Activated CD4-positive, alpha-beta T cell treated with anti-CD3 and anti-CD28 coated beads, Interleukin-2, amount 10 ng/mL, durations not matched to agents 7 days and 5 days (primary cell): ENCODE results near the gene ZNF343. TPM values are rescaled to one million over a fixed set of nuclear protein-coding genes. Genes with fewer than 3 reads are reported as not detected.

Experiments used
- CTCF ChIA-PET: fragments of 350-600 bp; sonication (Branson Sonifier 250); formaldehyde crosslinking; loops from one replicate; lab custom pipeline; 2021; ENCODE audit warnings: antibody characterized with exemption; lab: Charles Lee
- POLR2A ChIA-PET: fragments of 350-600 bp; sonication (Branson Sonifier 250); formaldehyde crosslinking; loops from one replicate; lab custom pipeline; 2021; ENCODE audit warnings: antibody characterized with exemption; lab: Charles Lee
- DNase-seq: peaks from one replicate; pipeline ENCODE4 v3.0.0-alpha.2; 2020
- H3K27ac Mint-ChIP-seq: one replicate; pipeline ENCODE4 v1.8.0; 2021; ENCODE audit warnings: mild to moderate bottlenecking, moderate library complexity, mixed read lengths
- H3K27me3 Mint-ChIP-seq: one replicate; pipeline ENCODE4 v1.8.0; 2021; ENCODE audit warnings: mixed read lengths
- H3K36me3 Mint-ChIP-seq: one replicate; pipeline ENCODE4 v1.8.0; 2021; ENCODE audit warnings: low read depth, mixed read lengths
- H3K4me1 Mint-ChIP-seq: one replicate; pipeline ENCODE4 v1.8.0; 2021; ENCODE audit warnings: mixed read lengths
- H3K4me3 Mint-ChIP-seq: one replicate; pipeline ENCODE4 v1.8.0; 2021; ENCODE audit warnings: mild to moderate bottlenecking, moderate library complexity, mixed read lengths
- H3K9me3 Mint-ChIP-seq: one replicate; pipeline ENCODE4 v1.8.0; 2021; ENCODE audit warnings: mixed read lengths
- total RNA-seq, 2 experiments: library from RNA; stranded (reverse); gene quantifications; one replicate each; pipeline ENCODE4 v1.2.3, GENCODE V29; 2021

Gene ZNF343
- 1 to 10 TPM; 8.9 to 9.3 TPM for total RNA-seq

DNA sequence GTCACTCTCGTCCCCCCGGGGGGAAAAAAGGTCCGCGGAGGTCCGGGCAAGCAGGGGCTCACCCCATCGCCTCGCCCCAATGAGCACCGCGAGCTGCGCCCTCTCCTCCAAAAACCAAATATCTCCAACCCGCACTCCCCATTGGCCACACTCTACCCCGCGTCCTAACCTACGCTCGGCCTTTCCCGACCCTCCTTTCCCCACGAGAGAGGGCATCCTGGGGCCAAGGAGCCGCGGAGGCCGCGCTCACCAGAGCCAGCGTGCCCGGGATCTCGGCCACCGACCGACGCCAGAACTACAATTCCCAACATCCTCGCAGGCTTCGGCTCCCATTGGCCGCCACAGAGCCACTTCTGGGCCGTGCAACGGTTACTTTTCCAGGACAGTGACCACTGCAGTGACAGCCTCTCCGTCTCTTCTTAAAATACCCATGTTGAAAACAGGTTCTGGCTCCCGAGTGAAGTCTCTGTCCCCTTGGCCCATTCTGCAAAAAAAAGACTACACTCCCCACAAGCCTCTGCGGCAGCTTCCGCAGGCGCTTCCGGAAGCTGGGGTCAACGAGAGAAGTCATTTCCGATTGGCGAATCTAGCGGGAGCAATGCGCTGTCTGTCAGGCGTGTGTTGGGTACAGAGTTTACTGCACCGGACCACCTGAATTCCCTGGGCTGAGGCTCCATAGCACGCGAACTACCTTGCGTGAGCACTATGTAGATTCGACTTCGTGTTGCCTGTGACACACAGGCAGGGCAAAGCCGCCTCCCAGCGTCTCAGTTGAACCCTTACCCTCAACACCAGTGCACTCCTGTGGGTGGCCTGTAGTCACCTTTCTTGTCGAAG is at the start of gene ZNF343:
Gene ZNF343 (minus strand): TSS at position 285 of the 837 bp plus-strand sequence. CDS start 15,020 bp downstream, outside the sequence.
- H3K27me3 Mint-ChIP-seq: peaks cover 25% of the 10 kb centered on the region
- H3K9me3 Mint-ChIP-seq: no peaks in the 10 kb centered on the region
- CTCF ChIA-PET: interaction anchor here (0.6 to 3.7 kb wide), 4 partner anchors 12 to 39 kb away, joined by 3 to 35 read pairs (median 6); no protein-coding TSS in a partner anchor
- no peaks in the 10 kb centered on the region for H3K36me3 Mint-ChIP-seq
- POLR2A ChIA-PET: interaction anchor here (0.7 to 1.0 kb wide), 2 partner anchors 38 to 546 kb away, joined by 3 read pairs; partner anchors contain the start of gene SNRPB
- peak; percentile 86 for DNase-seq
- H3K4me3 Mint-ChIP-seq: peak within 1 kb of the TSS; percentile 99
- peak within 1 kb of the TSS; percentile 99 for H3K27ac Mint-ChIP-seq
- H3K4me1 Mint-ChIP-seq: peaks cover 21% of the 10 kb centered on the region

DNA sequence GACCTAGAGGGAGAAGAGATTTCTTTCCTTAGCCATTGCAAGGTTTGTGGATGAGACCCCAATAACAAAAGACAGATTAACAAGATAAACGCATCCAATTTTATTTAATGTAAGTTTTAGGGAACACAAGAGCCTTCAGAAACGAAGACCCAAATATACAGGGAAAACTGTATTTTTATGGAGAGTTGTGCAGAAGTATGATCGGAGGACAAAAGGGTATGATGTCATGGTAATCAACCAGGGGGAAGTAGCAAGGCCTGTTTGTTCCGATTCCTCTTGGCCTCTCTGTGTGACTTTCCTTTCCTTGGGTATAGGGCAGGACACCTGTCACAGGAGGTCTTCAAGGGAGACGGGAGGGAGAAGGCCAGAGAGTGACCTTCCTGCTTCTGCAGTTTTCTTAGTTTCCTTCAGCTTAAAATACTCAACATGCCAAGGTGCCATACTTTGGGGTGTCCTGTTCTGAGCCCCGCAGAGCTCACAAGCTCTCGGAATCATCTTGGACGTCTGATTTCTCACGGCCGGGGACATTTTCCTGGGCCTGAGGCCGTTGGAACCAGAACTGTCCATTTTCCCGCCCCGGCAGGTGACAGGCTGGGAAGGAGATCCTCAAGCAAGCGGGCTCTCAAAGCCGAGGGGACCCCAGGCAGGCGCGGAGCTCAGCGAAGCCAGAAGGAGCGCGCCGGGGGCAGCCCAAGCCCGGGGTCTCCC is 49.3 kb upstream of the ZNF343 start:
- peaks cover 59% of the 10 kb centered on the region for H3K27me3 Mint-ChIP-seq
- DNase-seq: no peak
- CTCF ChIA-PET: no interaction called here
- peaks cover 2% of the 10 kb centered on the region for H3K4me1 Mint-ChIP-seq
- H3K27ac Mint-ChIP-seq: no peak overlapping the region
- no peak overlapping the region for H3K4me3 Mint-ChIP-seq
- no peaks in the 10 kb centered on the region for H3K36me3 Mint-ChIP-seq
- no peaks in the 10 kb centered on the region for H3K9me3 Mint-ChIP-seq
- POLR2A ChIA-PET: no interaction called here

GRCh38 chr20:2545594-2545993 is 36.9 kb upstream of the ZNF343 start:
- peaks cover 53% of the 10 kb centered on the region for H3K27me3 Mint-ChIP-seq
- POLR2A ChIA-PET: no interaction called here
- CTCF ChIA-PET: no interaction called here
- H3K4me3 Mint-ChIP-seq: no peak overlapping the region
- H3K9me3 Mint-ChIP-seq: no peaks in the 10 kb centered on the region
- no peak for DNase-seq
- H3K27ac Mint-ChIP-seq: no peak overlapping the region
- H3K36me3 Mint-ChIP-seq: no peaks in the 10 kb centered on the region
- no peaks in the 10 kb centered on the region for H3K4me1 Mint-ChIP-seq

- no peak overlapping the region for H3K27ac Mint-ChIP-seq
Observed at GRCh38 chr20:2544211-2544610, 35.5 kb upstream of the ZNF343 start.

DNA sequence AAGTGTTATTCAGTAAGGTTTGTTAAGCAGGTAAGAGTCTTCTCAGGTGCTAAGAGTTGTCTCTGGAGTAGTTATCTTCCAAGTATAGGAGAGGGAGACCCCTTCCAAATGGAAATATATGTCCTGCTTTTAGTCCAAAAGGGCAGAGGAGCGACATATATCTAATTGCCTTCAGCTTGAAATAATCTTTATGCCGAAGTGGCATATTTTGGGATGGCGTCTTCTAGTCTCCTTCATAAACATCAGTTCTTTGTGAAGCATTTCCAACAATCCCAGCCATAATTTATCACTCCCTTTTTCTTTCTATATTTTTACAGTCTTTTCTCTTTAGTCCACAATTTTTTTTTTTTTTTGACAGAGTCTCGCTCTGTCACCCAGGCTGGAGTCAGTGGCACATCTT is 33.6 kb upstream of the ZNF343 start:
- H3K27ac Mint-ChIP-seq: no peak overlapping the region
- no peaks in the 10 kb centered on the region for H3K4me1 Mint-ChIP-seq
- POLR2A ChIA-PET: interaction anchor here (0.6 kb wide), 1 partner anchor 23 kb away, joined by 10 read pairs; no protein-coding TSS in a partner anchor
- no peaks in the 10 kb centered on the region for H3K36me3 Mint-ChIP-seq
- CTCF ChIA-PET: interaction anchor here (0.7 kb wide), 1 partner anchor 14 kb away, joined by 4 read pairs; no protein-coding TSS in a partner anchor
- H3K27me3 Mint-ChIP-seq: peaks cover 50% of the 10 kb centered on the region
- H3K9me3 Mint-ChIP-seq: no peaks in the 10 kb centered on the region
- no peak for DNase-seq
- H3K4me3 Mint-ChIP-seq: no peak overlapping the region

More at GRCh38 chr20:2544211-2544610, 35.5 kb upstream of the ZNF343 start:
- Mint-ChIP-seq H3K4me1 (no peaks in the 10 kb centered on the region), H3K4me3 (no peak overlapping the region), H3K27me3 (peaks cover 51% of the 10 kb centered on the region), H3K9me3 (no peaks in the 10 kb centered on the region), H3K36me3 (no peaks in the 10 kb centered on the region)
- CTCF ChIA-PET: no interaction called here
- POLR2A ChIA-PET: no interaction called here
- no peak for DNase-seq

- Mint-ChIP-seq H3K36me3 (no peaks in the 10 kb centered on the region), H3K27me3 (peaks cover 46% of the 10 kb centered on the region), H3K4me3 (no peak overlapping the region), H3K9me3 (no peaks in the 10 kb centered on the region), H3K27ac (no peak overlapping the region), H3K4me1 (no peaks in the 10 kb centered on the region)
- no peak for DNase-seq
- POLR2A ChIA-PET: interaction anchor here (0.6 kb wide), 1 partner anchor 22 kb away, joined by 10 read pairs; no protein-coding TSS in a partner anchor
- CTCF ChIA-PET: interaction anchor here (0.7 kb wide), 1 partner anchor 13 kb away, joined by 4 read pairs; no protein-coding TSS in a partner anchor
Observed at GRCh38 chr20:2541940-2542339, 33.2 kb upstream of the ZNF343 start.

- DNase-seq: no peak
- Mint-ChIP-seq H3K4me1 (no peaks in the 10 kb centered on the region), H3K4me3 (no peak overlapping the region), H3K27me3 (peaks cover 24% of the 10 kb centered on the region), H3K36me3 (no peaks in the 10 kb centered on the region), H3K9me3 (no peaks in the 10 kb centered on the region), H3K27ac (no peak overlapping the region)
- CTCF ChIA-PET: interaction anchor here (0.9 to 1.0 kb wide), 2 partner anchors 17 to 98 kb away, joined by 3 to 4 read pairs; no protein-coding TSS in a partner anchor
- POLR2A ChIA-PET: no interaction called here
Observed at GRCh38 chr20:2538931-2539720, 30.4 kb upstream of the ZNF343 start.

- no peaks in the 10 kb centered on the region for H3K9me3 Mint-ChIP-seq
- H3K4me3 Mint-ChIP-seq: no peak overlapping the region
- no peaks in the 10 kb centered on the region for H3K36me3 Mint-ChIP-seq
- no peaks in the 10 kb centered on the region for H3K4me1 Mint-ChIP-seq
- POLR2A ChIA-PET: no interaction called here
- no peak overlapping the region for H3K27ac Mint-ChIP-seq
- no peak for DNase-seq
- H3K27me3 Mint-ChIP-seq: peaks cover 22% of the 10 kb centered on the region
- CTCF ChIA-PET: interaction anchor here (0.6 kb wide), 1 partner anchor 15 kb away, joined by 5 read pairs; no protein-coding TSS in a partner anchor
Observed at GRCh38 chr20:2538356-2538755, 29.6 kb upstream of the ZNF343 start.

GRCh38 chr20:2537101-2537500 is 28.4 kb upstream of the ZNF343 start:
- no peaks in the 10 kb centered on the region for H3K36me3 Mint-ChIP-seq

DNA sequence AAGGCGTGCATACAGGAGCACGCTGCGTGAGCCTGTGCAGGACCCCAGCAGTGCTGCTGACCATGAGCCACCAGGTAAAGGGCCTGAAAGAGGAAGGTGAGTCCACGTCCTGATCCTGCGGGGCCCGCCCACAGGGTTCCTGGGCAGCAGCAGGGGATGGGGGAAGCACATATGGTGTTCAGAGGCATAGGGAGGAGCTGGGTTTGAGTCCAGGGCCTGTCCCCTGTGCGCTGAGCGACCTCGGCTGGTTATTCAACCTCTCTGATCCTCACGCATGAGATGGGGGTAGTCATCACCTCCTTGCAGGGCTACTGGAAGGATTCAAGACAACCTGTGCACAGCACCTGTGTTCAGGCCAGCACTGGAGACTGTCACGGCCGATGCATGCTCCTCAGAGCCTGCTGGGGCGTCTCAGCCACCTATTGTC is 27.9 kb upstream of the ZNF343 start, which contains the start of gene TMC2:
Gene TMC2 (plus strand): TSS at position 14 of the 427 bp plus-strand sequence. CDS start 49 bp downstream, at position 63.
- no peak within 1 kb of the TSS for H3K4me3 Mint-ChIP-seq
- no peak within 1 kb of the TSS for H3K27ac Mint-ChIP-seq
- peaks cover 19% of the 10 kb centered on the region for H3K27me3 Mint-ChIP-seq
- H3K4me1 Mint-ChIP-seq: no peaks in the 10 kb centered on the region
- ChIA-PET CTCF (no interaction called here), POLR2A (no interaction called here)
- no peak for DNase-seq
- H3K9me3 Mint-ChIP-seq: no peaks in the 10 kb centered on the region
- no peaks in the 10 kb centered on the region for H3K36me3 Mint-ChIP-seq

More at GRCh38 chr20:2537101-2537500, 28.4 kb upstream of the ZNF343 start:
- Mint-ChIP-seq H3K9me3 (no peaks in the 10 kb centered on the region), H3K27ac (no peak overlapping the region), H3K4me3 (no peak overlapping the region), H3K4me1 (no peaks in the 10 kb centered on the region), H3K27me3 (peaks cover 23% of the 10 kb centered on the region)
- ChIA-PET CTCF (no interaction called here), POLR2A (no interaction called here)
- DNase-seq: no peak

- DNase-seq: no peak
- CTCF ChIA-PET: no interaction called here
Observed at GRCh38 chr20:2535711-2536559, 27.2 kb upstream of the ZNF343 start.

More at GRCh38 chr20:2535711-2536559, 27.2 kb upstream of the ZNF343 start:
- POLR2A ChIA-PET: no interaction called here
- H3K4me1 Mint-ChIP-seq: no peaks in the 10 kb centered on the region
- H3K27me3 Mint-ChIP-seq: peaks cover 19% of the 10 kb centered on the region
- no peaks in the 10 kb centered on the region for H3K36me3 Mint-ChIP-seq
- no peak overlapping the region for H3K27ac Mint-ChIP-seq
- no peak overlapping the region for H3K4me3 Mint-ChIP-seq
- no peaks in the 10 kb centered on the region for H3K9me3 Mint-ChIP-seq
